ENCODE results near the gene FAM221A. TPM values are rescaled to one million over a fixed set of nuclear protein-coding genes. Genes with fewer than 3 reads are reported as not detected.

FAM221A gene
- total and polyA plus RNA-seq, 9 donors: 3.4 to 17.2 (median 5.2) TPM

DNA sequence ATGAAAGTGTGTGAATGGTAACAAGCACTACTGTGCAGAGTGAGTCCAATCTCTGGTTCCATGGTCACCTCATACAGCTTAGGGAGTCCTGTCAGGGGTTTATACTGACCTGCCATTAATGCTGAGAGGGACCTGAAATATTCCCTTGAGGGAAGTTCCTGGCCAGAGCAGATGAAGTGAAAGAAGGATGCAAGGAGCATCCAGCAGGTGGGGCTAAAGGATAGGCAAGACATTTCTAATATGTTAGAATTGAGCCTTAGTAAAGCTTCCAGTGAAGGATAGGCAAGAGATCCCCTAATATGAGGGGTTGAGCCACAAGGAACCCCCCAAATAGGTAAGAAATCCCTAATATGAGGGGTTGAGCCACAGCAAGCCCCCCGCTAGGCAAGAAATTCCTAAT is 25.5 kb upstream of the FAM221A start:
- WGBS, 3 donors: 0% methylated on average over 1 of the region's 1 CpG
- DNase-seq: no peak
- Histone ChIP-seq H3K27me3 (no peaks in the 10 kb centered on the region), H3K36me3 (no peaks in the 10 kb centered on the region), H3K4me3 (no peak overlapping the region), H3K9me3 (no peaks in the 10 kb centered on the region), H3K4me1 (ENCODE audit: insufficient read depth) (no peaks in the 10 kb centered on the region), H3K27ac (no peak overlapping the region)
- intact Hi-C loops (cut with DNase I): no loop called here
- TF ChIP-seq POLR2A (IDR thresholded peaks at IDR 0.05) (no peak), EP300 (IDR thresholded peaks at IDR 0.05) (no peak)
- TF ChIP-seq, protein P1, sequence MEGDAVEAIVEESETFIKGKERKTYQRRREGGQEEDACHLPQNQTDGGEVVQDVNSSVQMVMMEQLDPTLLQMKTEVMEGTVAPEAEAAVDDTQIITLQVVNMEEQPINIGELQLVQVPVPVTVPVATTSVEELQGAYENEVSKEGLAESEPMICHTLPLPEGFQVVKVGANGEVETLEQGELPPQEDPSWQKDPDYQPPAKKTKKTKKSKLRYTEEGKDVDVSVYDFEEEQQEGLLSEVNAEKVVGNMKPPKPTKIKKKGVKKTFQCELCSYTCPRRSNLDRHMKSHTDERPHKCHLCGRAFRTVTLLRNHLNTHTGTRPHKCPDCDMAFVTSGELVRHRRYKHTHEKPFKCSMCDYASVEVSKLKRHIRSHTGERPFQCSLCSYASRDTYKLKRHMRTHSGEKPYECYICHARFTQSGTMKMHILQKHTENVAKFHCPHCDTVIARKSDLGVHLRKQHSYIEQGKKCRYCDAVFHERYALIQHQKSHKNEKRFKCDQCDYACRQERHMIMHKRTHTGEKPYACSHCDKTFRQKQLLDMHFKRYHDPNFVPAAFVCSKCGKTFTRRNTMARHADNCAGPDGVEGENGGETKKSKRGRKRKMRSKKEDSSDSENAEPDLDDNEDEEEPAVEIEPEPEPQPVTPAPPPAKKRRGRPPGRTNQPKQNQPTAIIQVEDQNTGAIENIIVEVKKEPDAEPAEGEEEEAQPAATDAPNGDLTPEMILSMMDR (IDR thresholded peaks at IDR 0.05): no peak

GRCh38 chr7:23655433-23655832 is 24.6 kb upstream of the FAM221A start:
- TF ChIP-seq EP300 (IDR thresholded peaks at IDR 0.05) (no peak), POLR2A (IDR thresholded peaks at IDR 0.05) (no peak)
- TF ChIP-seq, protein P1 (IDR thresholded peaks at IDR 0.05): no peak
- WGBS, 3 donors: 96% methylated on average over 22 of the region's 22 CpGs
- H3K9me3 ChIP-seq: no peaks in the 10 kb centered on the region
- intact Hi-C loops (cut with DNase I): no loop called here
- no peaks in the 10 kb centered on the region for H3K36me3 ChIP-seq
- no peak overlapping the region for H3K27ac ChIP-seq
- no peaks in the 10 kb centered on the region for H3K27me3 ChIP-seq
- no peak overlapping the region for H3K4me3 ChIP-seq
- DNase-seq: no peak
- no peaks in the 10 kb centered on the region for H3K4me1 ChIP-seq (ENCODE audit: insufficient read depth)

GRCh38 chr7:23658831-23659427 is 21.1 kb upstream of the FAM221A start:
- intact Hi-C loops (cut with DNase I): no loop called here
- no peak overlapping the region for H3K27ac ChIP-seq
- no peak for TF ChIP-seq EP300 (IDR thresholded peaks at IDR 0.05)
- TF ChIP-seq, protein P1 (IDR thresholded peaks at IDR 0.05): no peak
- no peak for TF ChIP-seq POLR2A (IDR thresholded peaks at IDR 0.05)
- no peaks in the 10 kb centered on the region for H3K9me3 ChIP-seq
- 76 to 84% (median 80%) methylated on average over 7 of the region's 7 CpGs for WGBS, 3 donors
- no peak for DNase-seq
- no peaks in the 10 kb centered on the region for H3K4me1 ChIP-seq (ENCODE audit: insufficient read depth)
- no peaks in the 10 kb centered on the region for H3K36me3 ChIP-seq
- H3K27me3 ChIP-seq: no peaks in the 10 kb centered on the region
- no peak overlapping the region for H3K4me3 ChIP-seq

- H3K27ac ChIP-seq: no peak overlapping the region
- no peak overlapping the region for H3K4me3 ChIP-seq
- 84 to 85% (median 84%) methylated on average over 3 of the region's 3 CpGs for WGBS, 3 donors
- TF ChIP-seq, protein P1 (IDR thresholded peaks at IDR 0.05): no peak
- no peak for TF ChIP-seq EP300 (IDR thresholded peaks at IDR 0.05)
- no peak for TF ChIP-seq POLR2A (IDR thresholded peaks at IDR 0.05)
- H3K27me3 ChIP-seq: no peaks in the 10 kb centered on the region
- no peaks in the 10 kb centered on the region for H3K36me3 ChIP-seq
- no peaks in the 10 kb centered on the region for H3K4me1 ChIP-seq (ENCODE audit: insufficient read depth)
- H3K9me3 ChIP-seq: no peaks in the 10 kb centered on the region
- intact Hi-C loops (cut with DNase I): no loop called here
- no peak for DNase-seq
Observed at GRCh38 chr7:23661385-23661784, 18.6 kb upstream of the FAM221A start.

All from ovary (tissue), 9 donors.